PC-9 (cell line): ENCODE measurements around the gene LRRFIP1.

ENCODE experiments used
- CTCF ChIP-seq: fragments of 200-600 bp; sonication (generic); conservative IDR thresholded peaks from 2 replicates; pipeline ENCODE4 v1.6.1; 2017; ENCODE audit warnings: mixed run types, antibody characterized with exemption, mild to moderate bottlenecking, moderate library complexity
- EZH2 ChIP-seq: fragments of 200-600 bp; sonication (generic); IDR thresholded peaks from 2 replicates; pipeline ENCODE4 v1.8.0; 2017; ENCODE audit warnings: antibody characterized with exemption, low read depth

GRCh38 chr2:237693291-237693994 is 66.1 kb downstream of the LRRFIP1 start:
- TF ChIP-seq CTCF (no peak), EZH2 (no peak)
